ENCODE data around the gene OPRL1.
"Not testable (repeated sequence)": the region's sequence is repeated elsewhere in the genome, so short reads cannot be mapped to it uniquely, and the experiment has no call there.

The OPRL1 gene

DNA sequence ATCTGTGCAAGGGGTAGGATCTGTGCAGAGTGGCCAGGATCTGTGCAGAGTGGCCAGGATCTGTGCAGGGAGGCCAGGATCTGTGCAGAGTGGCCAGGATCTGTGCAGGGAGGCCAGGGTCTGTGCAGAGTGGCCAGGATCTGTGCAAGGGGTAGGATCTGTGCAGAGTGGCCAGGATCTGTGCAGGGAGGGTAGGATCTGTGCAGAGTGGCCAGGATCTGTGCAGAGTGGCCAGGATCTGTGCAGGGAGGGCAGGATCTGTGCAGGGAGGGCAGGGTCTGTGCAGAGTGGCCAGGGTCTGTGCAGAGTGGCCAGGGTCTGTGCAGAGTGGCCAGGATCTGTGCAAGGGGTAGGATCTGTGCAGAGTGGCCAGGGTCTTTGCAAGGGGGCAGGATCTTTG lies 8.7 kb downstream of the OPRL1 start:
- not testable (repeated sequence) for DNase-seq

DNA sequence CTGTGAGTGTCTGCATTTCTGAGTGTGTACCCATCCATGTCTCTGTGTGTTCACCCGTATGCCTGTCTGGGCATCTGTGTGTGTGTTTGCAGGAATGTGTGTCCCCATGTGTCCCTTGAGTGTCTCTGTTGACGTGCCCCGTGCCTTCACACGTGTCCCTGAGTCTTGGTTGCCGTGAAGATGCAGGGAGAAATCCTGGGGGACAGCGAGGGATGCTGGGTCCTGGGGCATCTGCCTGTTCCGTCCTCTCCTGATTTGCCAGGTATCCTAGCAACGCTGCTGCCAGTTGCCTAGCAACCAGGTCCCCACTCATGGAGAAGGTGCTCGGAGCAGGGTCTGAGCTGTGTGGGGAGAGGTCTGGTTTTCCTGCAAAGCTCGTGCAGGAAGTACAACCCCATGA lies 10.3 kb downstream of the OPRL1 start:
- no peak for DNase-seq

DNA sequence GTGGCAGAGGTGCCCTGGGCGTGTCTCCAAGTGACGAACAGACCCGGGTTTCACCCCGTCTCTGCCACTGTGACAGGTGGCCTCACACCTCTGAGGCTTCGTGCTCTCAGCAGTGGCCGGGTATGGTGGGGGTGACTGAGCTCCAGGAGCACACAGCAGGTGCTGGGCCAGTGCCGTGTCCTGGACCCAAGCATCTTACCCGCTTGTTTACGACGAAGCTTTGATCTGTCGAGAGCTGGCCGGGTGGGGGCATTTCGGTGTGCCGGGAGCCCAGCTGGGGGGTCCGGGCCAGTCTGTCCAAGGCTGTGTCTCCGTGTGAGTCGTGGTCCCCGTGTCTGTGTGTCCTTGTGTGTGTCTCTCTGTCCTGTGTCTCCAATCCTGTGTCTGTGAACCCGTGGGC lies 11.5 kb downstream of the OPRL1 start:
- DNase-seq = no peak

DNA sequence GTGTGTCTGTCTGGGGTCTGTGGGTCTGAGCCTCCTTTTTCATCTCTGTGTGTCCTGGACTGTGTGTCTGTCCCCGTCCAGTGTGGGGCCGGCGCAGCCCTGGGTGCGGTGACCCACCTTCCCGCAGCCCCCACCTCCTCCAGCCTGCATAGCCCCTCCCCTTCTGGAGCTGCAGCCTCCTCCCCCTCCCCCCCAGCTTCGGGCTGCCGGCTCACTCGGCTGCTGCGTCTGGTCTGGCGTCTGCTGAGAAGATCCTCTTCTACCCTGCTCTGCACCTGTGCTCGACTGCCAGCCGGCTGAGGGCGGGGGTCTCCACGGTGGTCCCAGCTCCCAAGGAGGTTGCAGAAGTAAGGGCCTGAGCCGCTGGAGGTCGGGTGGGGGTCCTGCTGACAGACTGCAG lies 11.9 kb downstream of the OPRL1 start:
- DNase-seq = no peak

DNA sequence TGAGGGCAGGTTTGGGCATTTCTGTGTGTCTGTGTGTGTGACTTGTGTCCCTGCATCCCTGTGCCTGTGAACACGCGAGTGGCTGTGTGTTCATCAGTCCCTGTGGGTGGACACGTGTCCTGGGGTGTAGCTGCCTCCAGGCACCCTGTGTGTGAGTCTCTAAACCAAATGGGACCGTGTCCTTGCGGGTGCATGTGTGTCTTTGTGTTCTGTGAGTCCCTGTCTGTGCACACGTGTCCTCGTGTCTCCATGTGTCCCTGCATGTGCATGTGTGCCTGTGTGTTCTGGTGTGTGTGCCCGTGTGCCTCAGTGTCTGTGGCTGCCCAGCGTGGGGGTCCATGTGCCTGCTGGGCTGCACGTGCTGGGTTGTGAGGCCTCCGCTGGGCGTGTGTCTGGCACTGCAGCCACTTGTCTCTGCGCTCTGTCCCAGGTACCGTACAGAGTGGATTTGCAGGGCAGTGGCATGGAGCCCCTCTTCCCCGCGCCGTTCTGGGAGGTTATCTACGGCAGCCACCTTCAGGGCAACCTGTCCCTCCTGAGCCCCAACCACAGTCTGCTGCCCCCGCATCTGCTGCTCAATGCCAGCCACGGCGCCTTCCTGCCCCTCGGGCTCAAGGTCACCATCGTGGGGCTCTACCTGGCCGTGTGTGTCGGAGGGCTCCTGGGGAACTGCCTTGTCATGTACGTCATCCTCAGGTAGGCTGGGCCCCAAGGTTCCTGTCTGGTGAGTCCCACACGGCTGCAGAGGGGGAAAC lies 12.6 kb downstream of the OPRL1 start:
- DNase-seq = no peak

DNA sequence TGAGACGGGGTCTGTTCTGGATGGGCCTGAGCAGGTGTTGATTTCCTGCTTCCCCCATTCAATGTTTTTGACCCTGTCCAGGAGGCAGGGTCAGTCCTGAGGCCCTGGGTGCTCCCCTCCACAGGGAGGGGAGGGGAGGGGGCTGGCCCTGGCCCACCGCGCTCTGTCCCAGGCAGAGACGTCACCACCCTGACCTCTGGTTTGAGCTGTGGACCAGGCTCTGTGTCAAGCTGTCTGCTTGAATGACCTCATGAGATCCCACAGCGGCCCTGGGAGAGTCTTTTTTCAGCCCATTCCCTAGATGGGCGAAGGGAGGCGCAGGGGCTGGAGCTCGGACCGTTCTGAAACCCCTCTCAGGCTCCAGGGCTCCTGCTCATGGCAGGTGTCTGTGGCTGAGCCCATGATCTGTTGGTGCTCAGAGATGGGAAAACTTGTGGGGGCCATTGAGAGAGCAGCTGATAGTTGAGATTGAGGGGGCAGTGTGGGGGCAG lies 13.2 kb downstream of the OPRL1 start:
- DNase-seq = no peak

DNA sequence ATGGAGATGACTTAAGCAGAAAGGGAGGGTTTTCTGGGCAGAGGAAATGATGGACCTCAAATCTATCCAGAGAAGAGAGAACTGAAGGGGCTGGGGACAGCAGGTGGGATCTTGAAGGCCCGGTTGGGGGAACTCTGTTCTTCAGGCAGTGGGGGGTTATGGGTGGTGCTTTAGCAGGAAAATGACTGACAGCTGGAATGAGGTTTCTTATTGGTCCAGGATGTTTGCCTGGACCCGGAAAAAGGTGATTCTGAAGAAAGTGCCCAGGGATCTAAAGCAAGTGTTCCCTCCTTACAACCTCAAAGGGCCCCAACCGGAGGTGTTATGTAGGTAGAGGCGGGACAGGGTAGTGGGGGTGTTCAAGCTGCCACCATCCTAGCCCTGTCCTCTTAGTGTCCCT lies 15.6 kb downstream of the OPRL1 start:
- no peak for DNase-seq

DNA sequence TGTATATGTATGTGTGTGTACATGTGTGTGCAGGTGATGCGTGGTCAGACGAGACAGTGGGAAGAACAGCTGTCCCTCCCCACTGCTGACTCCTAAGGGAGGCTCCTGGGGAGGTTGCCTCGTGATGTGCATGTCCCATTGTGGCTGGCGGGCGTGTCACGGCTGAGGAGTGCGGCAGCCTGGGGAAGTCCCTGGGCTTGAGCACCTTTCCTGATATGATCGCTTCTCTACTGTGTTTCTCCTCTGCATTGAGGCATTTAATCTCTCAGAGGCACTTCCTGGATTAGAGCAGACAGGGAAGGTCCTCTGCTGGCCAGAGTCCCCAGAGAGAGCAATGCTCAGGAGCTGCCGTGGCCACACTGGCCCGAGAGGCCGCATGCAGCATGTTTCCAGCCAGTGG lies 16.0 kb downstream of the OPRL1 start:
- DNase-seq = no peak

DNA sequence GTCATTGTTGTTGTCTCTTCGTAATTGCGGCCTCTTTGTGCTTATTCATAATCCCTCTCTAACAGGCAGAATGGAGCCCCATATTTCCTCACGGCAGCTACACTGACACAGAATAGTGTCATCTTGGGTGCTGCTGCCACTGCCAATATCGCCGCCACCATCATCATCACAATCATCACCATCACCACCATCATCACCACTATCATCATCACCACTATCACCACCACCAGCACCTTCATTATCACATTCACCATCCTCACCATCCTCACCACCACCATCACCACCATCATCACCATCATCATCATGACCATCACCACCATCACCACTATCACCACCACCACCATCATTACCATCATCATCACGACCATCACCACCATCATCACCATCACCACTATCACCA lies 16.7 kb downstream of the OPRL1 start:
- no peak for DNase-seq

DNA sequence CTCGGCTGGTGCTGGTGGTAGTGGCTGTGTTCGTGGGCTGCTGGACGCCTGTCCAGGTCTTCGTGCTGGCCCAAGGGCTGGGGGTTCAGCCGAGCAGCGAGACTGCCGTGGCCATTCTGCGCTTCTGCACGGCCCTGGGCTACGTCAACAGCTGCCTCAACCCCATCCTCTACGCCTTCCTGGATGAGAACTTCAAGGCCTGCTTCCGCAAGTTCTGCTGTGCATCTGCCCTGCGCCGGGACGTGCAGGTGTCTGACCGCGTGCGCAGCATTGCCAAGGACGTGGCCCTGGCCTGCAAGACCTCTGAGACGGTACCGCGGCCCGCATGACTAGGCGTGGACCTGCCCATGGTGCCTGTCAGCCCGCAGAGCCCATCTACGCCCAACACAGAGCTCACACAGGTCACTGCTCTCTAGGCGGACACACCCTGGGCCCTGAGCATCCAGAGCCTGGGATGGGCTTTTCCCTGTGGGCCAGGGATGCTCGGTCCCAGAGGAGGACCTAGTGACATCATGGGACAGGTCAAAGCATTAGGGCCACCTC lies 18.7 kb downstream of the OPRL1 start:
- DNase-seq = no peak

DNA sequence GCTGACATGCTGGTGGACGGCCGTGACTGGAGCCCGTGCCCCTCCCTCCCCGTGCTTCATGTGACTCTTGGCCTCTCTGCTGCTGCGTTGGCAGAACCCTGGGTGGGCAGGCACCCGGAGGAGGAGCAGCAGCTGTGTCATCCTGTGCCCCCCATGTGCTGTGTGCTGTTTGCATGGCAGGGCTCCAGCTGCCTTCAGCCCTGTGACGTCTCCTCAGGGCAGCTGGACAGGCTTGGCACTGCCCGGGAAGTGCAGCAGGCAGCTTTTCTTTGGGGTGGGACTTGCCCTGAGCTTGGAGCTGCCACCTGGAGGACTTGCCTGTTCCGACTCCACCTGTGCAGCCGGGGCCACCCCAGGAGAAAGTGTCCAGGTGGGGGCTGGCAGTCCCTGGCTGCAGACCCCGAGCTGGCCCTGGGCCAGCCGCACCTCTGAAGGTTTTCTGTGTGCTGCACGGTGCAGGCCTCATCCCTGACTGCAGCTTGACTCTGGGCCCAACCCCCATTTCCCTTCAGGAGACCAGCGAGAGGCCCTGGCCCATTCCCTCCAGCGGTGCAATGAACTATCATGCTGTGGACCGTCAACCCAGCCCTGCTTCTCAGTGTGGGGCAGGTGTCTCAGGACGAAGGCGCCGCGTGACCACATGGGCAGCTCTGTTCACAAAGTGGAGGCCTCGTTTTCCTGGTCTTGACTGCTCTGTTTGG lies 19.4 kb downstream of the OPRL1 start:
- peak; percentile 81 for DNase-seq

DNA sequence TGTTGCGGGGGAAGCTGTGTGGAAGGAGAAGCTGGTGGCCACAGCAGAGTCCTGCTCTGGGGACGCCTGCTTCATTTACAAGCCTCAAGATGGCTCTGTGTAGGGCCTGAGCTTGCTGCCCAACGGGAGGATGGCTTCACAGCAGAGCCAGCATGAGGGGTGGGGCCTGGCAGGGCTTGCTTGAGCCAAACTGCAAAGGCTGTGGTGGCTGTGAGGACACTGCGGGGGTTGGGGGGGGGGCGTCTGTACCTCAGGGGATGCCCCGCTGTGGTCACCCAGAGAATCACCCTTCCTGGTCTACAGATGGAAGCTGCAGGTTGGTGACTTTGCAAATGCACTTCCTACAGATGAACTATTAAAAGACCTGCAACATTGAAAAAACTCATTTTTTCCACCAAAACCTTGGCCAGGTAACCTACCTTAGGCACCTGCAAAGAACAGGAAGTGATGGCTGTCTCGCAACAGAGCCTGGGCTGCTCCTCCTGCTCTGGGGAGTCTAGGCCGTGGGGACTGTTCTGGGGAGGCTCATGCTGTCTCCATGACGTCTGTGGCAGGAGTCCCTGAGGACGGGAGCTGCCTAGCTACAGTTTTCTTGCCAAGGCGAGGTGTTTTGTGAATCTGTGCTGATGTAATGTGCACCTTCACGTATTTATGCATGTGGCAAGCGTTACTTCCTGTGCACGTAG lies 20.1 kb downstream of the OPRL1 start:
- DNase-seq = peak; percentile 25

DNA sequence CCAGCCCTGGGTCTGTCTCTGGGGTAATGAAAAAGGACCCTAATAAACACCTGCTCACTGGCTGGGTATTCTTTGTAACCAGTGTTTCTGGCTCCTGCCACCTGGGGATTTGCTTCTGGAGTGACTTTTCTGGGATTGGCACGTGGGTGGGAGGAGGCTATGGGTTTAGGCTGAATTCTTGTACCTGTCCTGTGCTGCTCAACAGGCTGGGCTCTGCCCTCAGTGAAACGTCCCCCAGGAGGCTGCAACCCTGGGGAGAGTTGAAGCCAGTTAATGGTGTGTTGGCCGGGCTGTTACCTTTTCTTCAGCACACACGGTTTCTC lies 20.6 kb downstream of the OPRL1 start:
- no peak for DNase-seq

DNA sequence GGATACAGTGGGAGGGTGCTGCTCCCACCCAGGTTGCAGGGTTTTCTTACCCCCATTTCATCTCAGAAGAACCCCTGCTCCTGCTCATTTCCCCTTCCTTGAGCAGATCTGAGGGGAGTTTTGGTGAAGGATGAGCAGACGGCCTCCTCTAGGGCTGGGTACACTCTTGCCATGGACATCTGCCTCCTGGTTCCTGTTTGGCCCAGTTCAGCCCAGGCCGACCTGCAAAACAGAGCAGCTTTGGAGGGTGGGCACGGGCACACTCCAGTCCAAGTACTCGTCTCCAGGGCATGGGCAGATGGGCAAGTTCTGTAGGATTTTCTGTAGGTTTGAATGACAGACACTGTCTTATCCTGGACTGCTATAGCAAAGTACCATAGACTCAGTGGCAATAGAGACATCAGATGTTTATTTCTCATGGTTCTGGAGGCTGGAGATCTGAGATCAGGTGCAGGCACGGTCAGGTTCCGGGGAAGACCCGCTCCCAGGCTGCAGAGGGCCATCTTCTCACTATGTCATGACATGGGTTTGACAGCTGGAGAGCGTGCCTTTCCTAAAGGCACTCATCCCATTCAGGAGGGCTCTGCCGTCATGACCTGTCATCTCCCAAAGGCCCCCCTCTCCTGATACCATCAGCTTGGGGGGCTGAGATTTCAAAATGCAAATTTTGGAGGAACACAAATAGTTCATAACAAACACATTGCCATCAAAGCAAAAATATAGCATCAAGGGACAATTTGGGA lies 21.2 kb downstream of the OPRL1 start:
- DNase-seq = no peak

DNA sequence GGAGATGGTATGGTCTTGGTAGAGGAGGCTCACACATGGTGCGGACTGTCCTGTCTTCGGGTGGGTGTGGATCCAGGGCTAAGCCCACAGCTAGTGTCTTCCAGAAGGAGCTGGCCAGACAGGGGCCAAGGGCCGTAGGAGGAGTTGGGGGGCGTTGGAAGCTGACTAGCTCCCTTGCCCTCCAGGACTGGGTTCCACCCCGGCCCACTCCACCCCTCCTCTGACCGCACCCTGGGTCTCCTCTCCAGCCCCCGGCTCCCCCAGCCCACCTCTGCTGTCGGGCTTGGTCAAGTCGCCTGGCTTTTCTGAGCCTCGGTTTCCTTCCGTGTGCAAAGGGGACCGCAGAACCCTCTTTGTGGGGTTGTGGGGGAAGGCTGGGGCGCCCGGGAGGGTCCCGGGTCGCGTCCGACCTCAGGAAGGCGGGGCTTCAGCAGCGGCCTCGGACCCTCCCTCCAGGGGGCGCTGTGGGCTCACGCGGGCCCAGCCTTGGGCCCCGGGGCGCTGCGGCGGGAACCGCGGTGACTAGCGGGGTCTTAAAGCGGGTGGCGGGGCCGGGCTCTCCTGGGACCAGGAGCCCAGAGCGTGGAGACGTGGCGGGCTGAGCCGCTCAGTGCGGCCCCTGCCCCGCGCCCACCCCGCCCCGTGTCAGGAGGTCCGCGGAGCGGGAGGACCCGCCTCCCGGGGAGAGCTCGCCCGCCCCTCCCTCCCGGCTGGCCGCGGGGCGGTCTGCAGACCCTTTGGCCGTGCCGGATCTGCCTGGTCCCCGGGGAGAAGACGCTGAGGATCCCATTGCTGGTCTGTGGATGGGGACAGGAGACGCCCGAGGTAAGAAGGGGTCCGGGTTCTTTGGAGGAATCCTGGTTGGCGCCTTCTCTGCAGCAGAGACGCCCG lies 22.1 kb downstream of the OPRL1 start:
- no peak for DNase-seq

DNA sequence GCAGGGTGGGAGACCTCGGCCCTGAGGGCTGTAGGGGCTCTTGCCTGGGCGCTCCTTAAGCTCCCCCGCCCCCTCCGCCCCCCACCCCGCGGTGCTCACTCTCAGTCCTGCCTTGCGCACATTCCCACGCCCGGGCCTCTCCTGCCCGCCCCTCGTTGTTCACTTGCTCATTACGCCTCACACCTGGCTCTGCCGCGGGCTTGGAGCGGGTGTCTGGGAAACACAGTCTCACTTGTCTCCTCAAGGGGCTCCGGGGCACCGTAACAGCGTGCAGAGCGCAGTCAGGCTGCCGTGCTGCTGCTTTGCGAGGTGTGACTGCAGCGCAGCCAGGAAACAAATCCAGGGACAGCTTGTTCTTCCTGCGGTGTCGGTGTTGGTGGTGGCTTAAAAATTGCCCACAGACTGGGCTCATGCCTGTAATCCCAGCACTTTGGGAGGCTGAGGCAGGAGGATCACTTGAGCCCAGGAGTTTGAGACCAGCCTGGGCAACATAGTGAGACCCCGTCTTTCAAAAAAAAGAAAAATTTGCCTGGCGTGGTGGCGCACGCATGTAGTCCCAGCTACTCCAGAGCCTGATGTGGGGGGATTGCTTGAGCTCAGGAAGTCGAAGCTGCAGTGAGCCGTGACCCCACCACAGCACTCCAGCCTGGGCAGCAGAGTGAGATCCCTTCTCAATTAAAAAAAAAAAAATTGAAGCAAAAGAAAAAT lies 22.9 kb downstream of the OPRL1 start:
- peak; percentile 21 for DNase-seq

DNA sequence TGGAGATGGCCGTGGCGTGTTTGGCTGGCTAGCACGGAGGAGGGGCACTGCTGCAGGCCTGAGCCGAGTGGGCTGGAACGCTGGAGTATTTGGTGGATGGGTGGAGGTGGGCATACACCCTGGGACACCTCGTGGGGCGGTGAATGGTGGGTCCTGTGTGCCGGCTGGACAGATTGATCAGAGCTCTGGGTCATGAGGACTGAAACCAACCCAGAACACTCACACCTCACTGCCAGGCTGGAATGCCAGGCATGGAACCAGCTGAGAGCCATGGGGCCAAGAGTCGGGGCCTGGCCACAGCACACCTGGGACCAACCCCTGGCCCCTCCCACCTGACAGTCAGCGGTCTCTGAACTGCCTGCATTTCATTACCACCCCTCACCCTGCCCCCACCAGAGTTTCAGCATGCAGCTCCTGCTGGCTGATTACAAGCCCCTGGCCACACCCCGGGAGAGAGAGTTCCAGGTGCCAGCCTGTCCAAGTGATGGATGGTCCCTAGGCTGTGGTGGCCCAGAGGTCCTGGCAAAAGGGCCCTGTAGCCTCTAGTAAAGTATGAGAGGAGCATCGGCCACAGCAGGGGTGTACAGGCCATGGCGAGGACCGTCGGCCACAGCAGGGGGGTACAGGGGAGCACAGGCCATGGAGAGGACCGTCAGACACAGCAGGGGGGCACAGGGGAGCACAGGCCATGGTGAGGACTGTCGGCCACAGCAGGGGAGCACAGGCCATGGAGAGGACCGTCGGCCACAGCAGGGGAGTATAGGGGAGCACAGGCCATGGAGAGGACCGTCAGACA lies 24.2 kb downstream of the OPRL1 start:
- DNase-seq = no peak

DNA sequence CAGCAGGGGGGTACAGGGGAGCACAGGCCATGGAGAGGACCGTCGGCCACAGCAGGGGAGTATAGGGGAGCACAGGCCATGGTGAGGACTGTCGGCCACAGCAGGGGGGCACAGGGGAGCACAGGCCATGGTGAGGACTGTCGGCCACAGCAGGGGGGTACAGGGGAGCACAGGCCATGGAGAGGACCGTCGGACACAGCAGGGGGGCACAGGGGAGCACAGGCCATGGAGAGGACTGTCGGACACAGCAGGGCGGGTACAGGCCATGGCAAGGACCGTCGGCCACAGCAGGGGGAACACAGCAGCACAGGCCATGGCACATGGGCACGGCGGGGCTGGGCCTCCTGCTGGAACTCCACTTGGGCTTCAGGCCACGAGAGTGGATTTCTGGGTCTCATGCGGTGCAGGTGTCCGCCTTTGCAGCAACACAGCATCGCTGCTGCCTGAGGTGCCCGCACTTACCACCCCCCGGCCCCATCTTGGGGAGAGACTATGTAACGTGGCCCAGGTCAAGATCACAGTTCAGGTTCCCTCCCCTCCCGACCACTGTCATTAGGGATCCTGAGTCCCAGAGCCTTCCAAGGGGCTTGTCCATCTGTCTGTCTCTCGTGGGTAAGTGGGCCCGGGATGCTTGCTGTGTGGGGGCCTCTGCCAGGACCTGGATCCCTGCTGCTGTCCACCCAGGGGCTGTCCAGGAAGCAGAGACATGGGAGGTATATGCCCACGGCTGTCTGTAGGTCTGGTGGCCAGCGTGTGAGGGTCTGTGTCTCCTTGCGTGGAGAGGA lies 25.0 kb downstream of the OPRL1 start:
- DNase-seq = no peak

DNA sequence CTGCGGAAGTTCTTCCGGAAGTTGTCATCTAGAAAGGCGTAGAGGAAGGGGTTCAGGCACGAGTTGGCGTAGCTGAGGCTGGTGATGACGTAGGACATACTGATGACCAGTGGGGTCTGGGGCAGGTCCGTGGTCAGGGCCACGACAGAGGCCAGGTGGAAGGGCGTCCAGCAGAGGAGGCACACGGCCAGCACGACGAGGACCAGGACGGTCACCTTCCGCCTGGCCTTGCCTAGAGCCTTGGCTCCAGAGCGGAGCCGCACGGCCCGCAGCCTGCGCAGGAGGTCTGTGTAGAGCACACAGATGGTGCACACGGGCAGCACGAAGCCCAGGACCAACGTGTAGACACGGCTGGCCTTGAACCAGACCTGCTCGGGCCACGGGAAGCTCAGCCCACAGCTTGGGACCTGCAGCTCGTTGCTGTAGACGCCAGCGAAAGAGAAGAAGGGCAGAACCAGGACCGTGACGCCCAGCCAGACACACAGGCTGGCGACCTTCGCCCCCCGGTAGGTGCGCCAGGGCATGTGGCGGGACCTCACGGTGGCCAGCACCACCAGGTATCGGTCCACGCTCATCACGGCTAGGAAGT lies 26.1 kb downstream of the OPRL1 start:
- DNase-seq = no peak
